COLO829 (cell line): ENCODE results near the gene HPSE2.

Experiments used
- DNase-seq: peaks from one replicate; pipeline ENCODE4 v3.0.0; 2012; ENCODE audit warnings: low spot score

HPSE2 gene

DNA sequence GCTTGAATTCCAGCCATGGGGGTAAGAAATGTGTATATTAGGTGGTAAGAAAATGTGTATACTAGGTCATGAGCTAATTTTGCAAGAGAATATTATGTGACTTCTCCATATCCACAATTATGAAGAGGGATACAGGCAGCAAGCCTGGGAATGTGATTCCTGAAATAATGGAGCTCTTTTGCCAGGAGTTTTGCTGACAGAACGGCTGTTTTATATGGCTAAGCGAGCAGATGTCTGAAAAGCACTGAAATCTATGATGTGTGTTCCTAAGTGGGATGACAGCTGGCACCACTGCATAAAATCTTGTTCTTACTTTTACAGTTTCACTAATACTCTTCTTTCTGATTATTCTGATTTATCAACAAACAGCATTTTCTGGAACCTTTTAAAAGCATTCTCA lies 402.9 kb downstream of the HPSE2 start:
- no peak for DNase-seq

DNA sequence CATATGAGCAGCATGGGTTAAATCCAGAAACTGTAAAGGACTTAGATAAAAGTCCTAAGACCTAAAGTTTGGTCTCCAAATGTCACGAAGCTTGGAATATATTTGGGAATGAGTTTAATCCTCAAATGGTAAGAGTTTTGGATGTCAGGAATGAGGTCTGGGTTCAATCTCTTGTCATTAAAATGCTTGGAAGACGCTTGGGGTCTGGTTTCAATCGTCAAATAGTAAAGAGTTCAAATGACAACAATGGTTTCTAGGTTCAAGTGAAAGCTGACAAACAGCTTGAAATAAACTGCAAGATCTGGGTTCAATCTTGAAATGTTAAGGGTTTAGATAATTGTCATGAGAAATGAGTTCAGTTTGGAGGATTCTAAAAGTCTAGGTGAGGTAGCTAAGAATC lies 403.5 kb downstream of the HPSE2 start:
- DNase-seq: no peak

DNA sequence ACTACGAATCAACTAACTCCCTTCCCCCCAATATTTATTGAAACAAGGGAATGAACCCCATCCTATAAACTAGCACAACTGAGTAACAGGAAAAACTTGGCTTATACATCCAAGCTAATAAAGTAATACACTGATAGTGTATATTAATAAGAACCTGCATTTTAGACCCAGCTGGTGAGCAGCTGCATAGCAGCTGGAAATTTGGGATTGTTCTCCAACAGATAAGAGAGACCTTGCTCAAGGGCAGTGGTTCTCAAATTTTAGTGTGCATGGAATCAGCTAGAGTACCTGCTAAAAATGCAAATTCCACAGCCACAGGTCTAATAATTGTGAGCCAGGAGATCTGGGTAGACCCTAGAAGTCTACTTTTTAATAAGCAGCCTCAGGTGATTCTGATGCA lies 404.3 kb downstream of the HPSE2 start:
- DNase-seq: no peak

DNA sequence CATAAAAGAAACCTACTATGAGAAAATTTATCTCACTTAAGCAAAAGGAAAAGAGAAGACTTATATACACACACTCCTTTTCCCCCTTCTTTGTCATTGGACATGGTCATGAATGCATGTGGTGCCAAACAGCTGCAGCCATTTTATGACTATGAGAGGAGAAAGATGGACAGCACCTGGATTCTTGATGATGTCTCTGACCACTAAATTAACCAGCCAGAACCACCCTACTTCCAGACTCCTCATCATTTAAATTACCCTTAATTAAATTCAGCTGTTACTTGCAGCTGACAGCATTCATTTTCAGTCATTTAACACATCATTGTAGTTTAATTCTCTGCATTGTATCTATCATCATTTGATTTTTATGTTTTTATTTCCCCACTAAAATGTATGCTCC lies 409.9 kb downstream of the HPSE2 start:
- no peak for DNase-seq

DNA sequence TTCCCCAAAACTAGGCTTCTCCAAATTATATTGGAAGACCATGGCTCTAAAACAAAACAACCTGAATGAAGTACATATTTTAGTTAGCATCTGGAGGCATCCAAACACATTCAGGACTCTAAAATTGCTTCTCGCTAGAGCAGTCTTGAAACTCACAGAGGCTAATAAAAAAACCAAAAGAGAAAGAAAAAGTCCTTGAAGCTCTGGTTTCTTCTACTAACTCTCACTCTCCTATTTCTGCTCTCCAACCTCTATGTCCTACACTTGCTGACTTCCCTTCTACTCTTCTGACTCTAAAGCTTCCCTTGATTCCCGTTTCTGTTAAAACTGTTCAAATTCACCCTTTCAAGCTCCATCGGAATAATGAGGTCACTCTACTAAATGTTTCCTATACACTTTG lies 418.3 kb downstream of the HPSE2 start:
- no peak for DNase-seq

DNA sequence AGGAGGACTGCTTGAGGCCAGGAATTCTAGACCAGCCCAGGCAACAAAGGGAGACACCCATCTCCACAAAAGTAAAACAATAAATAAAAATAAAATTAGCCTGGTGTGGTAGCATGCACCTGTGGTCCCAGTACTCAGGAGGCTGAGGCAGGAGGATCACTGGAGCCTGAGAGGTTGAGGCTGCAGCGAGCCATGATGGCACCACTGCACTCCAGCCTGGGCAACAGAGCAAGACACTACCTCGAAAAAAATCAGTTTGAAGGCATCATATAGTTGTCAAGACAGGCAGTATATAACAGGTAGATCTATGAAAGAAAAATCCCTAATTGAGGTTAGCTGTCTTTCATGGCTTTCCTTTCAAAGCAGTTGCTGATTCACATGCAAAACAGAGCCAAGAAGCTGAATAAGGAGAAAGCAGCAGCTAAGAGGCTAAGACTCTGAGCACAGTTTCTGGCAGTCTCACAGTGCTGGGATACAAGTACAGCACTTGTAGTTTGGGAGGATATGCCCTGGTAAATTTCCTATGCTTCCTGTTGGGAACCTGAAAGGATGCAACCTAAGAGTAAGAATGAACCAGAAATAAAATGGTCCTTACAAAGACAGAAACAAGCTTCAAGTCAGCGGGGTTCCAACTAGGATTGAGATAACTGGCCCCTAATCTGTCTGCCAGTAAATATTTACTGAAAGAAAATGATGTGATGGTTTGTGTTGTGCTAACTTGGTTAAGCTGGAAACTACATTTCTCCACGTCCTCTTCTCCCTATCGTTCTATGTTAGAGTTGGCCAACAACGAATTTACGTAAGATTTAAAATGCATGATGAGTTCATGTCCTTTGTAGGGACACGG lies 420.4 kb downstream of the HPSE2 start:
- DNase-seq: no peak

DNA sequence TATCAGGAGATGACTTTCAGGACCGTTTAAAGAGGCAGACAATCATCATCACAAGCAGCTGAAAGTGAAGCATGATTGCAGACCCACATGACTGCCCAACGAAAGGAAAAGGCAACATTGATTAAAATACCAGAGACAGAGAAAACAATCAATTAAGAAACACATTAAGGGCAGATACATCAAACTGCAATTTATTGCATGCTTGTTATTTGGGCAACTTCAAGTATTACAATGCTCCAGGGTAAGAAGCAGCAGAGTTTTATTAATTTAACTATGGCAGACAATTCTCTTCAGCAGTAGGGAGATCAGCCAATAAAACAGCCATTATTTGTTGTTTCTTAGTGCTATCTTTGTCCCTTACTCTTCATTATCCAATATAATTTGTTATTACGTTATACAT lies 421.2 kb downstream of the HPSE2 start:
- no peak for DNase-seq

DNA sequence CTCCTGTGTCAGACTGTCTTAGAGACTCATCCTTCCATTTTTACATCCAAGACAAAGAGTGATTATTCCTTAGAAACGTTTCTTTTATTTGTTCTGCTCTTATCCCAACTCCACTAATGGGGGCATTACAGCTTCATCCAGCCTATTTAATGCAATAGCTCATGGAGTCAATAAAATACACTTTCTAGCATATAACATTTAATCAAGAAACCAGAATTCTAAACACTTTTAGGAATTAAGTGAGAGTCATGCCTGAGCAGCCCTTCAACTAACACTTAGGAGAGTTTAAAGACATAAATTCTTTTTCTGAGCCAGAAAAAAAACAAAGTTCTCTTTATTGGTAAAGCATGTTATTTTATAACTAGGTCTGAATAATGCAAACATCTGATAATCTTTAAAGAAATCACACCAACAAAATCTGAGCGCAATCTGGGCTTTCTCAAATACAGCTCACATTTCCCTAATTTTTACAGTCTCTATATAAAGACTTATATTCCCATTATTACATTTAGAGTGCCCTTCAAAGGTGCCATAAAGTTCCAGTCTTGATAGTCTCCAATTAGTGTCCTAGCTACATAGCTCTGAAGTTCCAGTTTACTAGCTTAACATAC lies 427.3 kb downstream of the HPSE2 start:
- DNase-seq: no peak

DNA sequence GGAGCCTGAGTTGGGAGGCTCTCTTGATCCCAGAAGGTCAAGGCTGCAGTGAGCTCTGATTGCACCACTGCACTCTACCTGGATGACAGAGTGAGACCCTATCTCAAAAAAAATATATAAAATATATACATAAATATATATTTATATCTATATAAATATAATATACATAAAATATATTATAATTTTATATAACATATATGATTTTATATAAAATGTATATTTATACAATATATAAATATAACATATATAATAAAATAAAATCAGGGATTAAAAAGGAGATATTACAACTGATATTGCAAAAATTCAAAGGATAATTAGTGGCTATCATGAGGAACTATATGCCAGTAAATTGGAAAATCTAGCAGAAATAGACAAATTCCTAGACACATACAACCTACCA lies 435.4 kb downstream of the HPSE2 start:
- DNase-seq: no peak

DNA sequence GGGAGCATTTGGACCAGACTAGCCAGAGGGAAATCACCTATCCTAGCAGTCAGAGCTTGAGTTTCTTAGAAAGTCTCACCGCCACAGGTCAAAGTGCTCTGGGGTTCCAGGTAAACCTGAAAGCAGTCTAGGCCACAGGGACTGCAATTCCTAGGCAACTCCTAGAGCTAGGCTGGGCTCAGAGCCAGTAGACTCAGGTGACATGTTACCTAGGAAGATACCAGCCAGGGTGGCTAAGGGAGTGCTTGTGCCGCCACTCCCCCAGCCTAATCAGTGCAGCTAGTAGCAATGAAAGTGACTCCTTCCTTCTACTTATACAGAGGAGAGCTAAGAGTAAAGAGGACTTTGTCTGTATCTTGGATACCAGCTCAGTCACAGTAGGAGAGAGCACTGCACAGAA lies 440.2 kb downstream of the HPSE2 start:
- DNase-seq: no peak

DNA sequence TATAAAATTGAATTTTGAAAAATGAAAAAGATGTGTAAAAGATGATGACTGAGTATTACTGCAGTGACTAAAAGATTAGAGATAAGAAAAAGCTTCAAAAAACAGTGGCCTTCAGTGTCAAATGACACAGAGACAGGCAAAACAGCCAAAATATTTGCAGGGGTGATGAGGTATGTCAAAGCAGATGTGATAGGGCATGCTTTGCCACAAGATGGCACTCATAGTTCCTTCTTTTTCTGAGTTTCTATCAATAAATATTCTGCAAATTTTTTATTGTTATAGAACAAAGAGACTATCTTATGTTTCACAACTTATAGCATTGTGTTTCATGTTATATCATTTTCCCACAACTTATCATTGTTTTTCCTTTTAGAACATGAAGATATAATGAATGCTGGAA lies 444.8 kb downstream of the HPSE2 start:
- DNase-seq: peak; percentile 27

DNA sequence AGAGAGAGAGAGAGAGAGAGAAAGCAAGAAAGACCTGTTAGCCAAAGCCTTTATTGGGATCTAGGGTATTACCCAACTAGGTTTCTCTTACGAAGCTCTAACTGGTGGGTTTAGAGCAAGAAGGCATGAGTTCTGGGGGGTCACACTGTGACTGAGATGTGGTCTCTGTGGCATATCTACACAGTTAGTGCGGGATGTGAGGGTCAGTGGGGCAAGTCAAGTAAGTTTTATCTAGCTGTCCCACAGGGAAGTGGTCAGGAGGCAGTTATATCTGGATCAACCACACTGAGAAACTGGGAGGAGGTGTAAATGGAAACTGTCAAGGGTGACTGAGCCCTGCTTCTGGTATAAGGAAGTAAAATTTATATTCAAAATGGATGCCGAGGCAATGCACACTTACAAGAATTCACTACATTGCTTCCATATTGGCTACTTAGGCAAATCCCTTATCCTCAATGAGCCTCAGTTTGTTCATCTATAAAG lies 457.3 kb downstream of the HPSE2 start:
- no peak for DNase-seq

DNA sequence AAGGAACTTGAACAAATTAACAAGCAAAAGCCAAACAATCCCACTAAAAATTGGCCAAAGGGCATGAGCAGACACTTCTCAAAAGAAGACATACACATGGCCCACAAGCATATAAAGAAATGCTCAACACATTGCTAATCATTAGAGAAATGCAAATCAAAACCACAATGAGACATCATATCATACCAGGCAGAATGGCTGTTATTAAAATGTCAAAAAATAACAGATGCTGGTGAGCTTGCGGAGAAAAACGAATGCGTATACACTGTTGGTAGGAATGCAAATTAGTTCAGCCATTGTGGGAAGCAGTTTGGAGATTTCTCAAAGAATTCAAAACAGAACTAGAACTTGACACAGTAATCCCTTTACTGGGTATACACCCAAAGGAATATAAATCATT lies 477.2 kb downstream of the HPSE2 start:
- DNase-seq: no peak

DNA sequence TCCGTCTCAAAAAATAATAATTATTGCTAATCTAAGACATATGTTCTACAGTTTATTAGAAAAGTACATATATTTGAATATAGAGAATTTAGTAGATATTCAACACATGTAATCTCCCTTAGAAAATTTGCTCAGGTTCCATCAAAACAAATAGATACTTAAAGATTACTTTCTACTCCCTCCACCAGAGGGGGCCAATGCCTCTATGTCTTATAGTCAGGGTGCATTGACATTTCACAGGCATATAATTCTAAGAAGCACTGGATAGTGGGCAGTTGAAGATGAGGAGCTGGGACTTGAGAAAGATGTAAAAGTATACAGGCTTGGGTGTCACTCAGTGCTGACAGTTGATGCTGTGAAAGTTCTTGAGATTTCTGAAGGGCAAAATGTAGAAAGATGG lies 487.4 kb downstream of the HPSE2 start:
- peak; percentile 17 for DNase-seq

DNA sequence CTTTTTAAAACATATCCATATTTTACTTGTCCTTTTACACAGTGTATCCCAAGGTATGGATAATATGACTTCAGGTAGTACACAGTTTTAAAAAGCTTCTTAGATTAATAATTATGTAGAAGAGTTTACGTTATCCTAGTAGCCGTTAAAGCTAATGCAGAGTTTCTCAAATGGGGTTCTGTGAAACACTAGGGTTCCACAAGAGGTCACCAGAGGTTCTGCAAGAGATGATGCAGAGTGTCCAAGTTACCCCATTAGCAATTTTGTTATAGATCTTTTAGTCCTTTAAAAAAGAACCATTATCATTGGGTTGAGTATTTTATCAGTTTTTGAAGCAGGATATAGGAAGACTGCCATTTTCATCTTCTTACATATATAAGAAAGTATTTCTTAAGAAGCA lies 490.0 kb downstream of the HPSE2 start:
- no peak for DNase-seq

DNA sequence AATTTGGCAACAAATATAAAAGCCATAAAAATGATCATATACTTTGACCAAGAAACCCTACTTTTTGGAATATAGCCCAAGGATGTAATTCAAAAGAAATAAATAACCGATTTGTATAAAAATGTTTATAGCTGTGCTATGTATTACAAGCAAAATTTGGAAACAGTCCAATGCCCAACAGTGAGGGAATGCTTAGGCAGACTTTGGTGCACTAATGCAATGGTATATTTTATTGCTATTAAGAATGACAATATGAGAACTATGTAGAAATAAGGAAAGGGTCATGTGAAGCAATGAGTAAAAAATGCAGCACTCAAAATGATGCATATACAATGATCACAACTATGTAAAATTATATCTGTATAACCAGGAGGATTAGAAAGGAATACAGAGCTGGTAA lies 515.1 kb downstream of the HPSE2 start:
- DNase-seq: no peak

DNA sequence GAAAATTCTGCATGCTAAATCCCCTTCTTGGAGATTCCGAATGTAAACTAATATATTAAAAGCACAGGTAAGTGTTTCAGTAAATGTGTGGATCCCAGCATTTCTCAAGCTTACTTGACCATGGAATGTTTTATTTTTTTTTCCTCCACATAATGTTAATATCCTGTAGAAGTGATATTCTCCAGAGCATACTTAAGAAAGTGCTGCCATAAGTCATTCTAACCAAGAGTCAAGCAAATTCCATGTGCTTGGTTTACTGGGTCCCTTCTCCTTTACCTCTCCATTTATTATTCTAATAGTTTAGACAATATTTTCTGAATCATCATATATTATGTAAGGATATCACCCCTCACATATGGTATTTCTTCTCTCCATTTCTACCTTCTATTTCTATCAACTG lies 522.1 kb downstream of the HPSE2 start:
- no peak for DNase-seq

DNA sequence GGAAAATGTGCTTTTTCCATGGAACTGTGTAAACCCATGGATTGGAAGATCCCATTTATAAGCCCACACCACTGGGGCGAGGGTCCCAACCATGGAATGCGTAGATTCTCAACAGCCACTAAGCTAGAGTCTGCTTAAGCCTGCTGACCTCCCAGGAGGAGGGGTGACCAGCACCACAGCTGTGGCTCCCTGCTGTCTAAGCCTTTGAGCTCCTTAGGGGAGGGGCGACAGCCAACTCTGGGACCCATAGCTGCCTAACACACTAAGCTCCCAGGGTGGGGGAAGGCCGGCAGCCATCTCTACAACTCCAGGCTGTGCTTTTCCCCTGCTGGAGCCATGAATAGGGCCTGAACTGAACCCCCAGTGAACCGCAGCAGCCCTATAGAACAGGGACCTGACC lies 539.1 kb downstream of the HPSE2 start:
- no peak for DNase-seq

DNA sequence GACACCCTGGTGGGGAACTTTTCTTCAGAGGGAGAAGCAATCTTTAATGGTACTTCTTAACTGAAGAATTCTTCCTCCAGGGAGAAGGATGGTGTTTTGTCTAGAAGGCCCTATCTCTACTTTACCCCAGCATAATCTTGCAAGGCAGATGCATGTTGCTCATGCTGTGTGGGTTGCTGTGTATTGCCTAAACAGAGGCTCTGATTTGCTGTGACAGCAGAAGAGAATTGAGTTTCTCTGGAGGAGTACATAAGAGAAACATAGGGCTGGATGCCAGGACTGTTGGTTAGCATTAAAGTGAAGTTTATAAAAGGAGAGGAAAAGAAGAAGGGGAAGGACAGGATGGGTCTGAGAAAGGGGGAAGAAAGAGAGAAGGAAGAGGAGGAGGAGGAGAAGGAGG lies 540.8 kb downstream of the HPSE2 start:
- DNase-seq: no peak

DNA sequence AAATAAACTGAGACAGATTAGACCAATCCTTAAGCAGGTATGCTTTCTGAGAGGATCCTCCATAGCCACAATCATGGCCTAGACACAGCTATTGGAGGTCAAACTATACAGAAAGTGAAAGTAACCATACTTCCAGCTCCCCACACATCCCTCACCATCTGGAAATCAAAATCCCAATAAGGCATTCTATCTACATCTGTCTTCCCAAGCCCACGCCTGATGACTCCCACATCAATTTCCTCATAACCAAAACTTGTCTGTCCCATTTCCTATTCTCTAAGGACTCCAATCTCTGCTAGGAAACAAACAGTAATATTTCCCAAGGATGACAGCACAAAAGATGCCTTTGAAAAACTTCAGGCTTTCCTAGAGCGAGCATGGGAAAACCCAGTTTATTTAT lies 541.6 kb downstream of the HPSE2 start:
- no peak for DNase-seq

DNA sequence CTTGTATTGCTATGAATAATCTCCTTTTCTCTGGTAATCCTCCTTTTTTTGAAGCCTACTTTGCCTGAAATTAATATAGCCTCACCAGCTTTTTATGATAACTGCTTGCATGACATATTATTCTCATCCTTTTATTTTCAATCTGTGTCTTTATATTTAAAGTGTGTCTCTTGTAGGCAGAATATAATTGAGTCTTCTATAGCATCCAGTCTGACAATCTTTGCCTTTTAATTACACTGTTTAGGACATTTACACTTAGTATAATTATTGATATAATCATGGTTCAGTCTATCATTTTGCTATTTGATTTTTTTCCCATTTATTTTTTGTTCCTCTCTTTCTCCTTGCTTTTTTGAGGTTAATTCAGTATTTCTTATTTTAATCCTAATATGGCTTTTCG lies 548.0 kb downstream of the HPSE2 start:
- DNase-seq: no peak

DNA sequence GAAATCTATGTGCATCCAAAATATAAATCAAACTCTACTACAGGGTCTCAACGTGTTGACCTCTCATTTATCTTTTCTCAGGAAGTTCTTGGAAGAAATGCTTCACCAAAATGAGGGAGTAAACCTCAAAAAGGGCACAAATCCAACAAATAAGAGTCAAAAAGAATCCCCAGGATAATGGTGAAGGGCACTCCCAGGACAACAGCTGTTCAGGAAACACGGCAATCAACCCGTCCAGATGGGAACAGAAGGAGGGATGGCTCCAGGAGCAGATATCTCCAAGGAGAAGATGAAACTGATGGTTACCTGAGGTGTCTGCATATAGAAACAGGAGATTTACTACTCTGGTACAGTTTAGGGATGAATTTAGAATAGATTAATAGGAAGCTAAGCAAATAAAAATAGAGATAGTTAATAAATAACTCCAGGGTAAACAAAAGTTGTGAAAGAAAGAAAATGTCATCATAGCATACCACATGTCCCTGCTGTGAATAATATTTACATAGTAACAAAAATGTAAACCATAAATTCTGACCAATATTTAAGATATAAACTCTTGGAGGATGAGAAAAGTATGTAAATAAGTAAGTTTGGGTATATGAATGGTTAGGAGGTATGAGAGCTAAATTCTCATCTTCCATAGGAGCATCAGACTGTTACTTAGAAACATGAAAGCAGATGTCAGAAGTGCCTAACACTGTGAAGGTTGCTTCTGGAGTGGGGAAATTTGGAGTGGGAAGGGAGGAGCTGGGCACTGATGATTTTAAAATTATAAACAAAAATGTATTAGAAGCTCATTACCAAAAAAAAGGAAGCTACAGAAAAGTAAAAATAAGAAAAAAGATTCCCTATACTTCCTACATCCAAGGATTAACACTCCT lies 551.4 kb downstream of the HPSE2 start:
- no peak for DNase-seq

DNA sequence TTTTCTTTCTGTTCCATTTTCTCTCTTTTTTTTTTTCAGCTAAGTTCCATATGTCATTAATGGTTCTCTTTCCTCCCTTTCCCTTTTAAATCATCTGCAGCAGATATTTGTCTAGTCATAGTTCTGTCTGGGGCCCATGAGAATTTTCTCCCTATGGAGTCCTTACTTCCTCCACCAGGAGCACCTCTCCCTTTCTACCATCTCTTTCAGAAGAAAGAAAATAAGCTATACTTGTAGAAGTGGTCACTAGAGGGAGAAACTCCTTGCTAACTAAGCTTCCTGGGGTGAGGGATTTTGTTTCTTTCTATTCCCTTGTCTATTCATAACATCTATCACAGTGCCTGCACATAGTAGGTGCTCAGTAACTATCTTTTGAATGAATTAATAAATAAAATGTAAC lies 558.8 kb downstream of the HPSE2 start:
- DNase-seq: no peak
